NCI-H2029 (cell line): ENCODE data around the gene CXCL14.
"Not testable (repeated sequence)": the region's sequence is repeated elsewhere in the genome, so short reads cannot be mapped to it uniquely, and the experiment has no call there.

ENCODE experiments used
- DNase-seq: peaks from one replicate; lab custom pipeline; 2025; lab: John Stamatoyannopoulos, UW

Gene CXCL14

DNA sequence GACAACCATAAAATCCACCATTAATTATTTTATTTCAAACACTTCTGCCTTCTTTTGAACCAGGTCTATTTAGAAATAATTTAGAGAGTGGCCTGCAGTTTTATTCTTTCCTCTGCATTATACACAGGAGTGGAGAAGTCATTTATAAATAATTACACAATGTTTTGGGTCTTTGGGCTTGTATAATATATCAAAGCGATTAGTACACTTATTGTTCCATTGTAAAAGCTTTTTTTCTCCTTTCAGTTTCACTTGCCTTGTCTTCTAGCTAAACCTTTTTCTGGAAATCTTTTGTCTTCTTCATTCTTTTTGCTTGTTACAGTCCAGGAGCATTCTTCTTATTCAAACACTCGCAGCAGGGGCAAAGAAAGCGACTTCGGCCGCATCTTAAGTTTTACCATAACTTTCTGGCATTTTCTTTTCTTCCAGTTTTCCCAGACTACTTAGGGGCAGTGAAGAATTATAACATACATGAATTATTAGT is 35.7 kb downstream of the CXCL14 start:
- no peak for DNase-seq

DNA sequence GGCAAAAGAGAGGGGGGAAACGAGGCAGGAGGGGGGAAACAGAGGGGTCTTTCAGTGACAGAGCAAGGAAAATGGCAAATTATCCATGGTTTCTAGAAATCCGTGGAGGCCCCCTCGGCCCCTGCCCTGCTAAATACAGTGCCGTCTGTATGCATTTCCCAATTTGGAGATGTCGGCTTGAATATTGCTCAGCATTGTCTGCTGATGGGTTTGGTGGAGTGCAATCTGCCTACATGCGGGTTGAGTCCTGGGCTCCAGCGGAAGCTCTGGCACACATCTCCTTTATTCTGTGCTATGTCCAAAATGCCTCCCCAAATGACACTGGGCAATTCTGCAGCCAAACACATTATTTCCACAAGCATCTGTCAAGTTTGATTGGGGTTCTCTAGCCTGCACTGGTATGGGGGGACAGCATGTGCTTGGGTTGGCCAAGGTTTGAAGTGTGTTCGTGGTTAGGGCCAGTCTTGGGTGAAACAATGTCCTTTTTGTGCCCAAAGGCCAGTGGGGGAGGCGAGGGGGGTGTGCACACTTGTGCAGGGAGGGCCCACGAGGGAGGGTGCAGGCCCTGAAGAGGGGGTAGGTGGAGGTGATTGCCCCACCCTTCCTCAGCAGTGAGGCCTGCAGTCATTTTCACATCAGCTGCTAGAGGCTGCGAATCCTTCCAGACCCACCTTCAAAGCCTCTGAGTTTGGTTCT is 36.8 kb downstream of the CXCL14 start:
- DNase-seq = no peak

DNA sequence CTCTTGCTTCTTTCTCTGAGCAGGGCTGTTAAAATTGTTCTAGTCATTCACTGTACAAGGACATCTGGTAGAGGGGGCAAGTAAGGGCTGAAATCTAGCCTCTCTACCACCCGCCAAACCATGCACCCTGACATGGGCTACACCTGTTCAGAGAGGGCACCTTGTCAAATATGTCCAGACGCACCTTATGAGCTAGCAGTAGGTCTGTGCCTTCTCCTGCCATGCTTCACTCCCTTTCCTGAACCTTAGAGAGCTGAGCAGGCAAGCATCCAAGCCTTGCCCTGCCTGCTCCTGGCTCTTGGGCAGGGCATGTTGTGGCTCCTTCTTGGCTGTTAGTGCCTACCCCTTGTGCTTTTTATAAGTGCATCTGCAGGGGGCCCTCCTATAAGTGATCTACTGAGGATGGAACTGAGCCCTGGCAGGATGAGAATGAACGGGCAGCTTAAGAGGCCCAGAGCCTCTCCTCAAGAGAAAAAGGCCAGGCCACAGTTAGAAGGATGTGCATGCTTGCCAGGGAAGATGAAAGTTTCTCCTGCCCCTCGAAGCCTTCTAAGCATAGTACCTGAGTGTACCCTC is 39.3 kb downstream of the CXCL14 start:
- DNase-seq = no peak

DNA sequence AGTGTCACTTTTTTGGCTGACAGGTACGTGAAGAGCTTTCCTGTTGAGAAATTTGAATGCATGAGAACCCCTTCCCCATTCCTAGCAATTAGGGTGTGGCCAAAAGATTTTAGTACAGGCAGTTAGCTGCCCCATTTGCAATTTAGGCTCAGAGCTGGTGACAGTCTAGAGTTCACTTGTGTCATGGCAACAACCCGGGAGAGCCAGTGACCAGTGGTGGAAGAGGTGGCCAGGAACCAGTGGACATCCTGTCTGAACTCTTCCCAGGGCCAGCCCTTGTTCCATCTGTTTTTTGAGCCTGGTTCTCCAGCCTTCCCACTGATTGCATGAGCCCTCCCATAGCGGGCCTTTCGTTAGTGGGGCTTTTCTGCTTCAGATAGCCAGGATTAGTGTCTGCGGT is 40.5 kb downstream of the CXCL14 start:
- DNase-seq = no peak

DNA sequence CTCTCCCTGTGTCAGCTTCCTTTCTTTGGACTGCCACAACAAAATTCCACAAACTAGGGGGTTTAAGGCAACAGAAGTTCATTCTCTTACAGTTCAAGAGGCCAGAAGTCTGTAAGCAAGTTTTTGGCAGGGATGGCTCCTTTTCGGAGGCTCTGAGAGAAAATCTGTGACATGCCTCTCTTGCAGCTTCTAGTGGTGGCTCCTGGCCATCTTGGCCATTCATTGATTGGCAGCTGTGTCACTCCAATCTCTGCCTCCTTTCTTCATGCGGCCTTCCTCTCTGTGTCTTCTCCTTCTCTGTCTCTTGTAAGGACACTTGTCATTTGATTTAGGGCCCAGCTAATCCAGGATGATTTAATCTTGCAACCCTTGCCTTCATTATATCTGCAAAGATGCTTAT is 41.0 kb downstream of the CXCL14 start:
- DNase-seq = no peak

DNA sequence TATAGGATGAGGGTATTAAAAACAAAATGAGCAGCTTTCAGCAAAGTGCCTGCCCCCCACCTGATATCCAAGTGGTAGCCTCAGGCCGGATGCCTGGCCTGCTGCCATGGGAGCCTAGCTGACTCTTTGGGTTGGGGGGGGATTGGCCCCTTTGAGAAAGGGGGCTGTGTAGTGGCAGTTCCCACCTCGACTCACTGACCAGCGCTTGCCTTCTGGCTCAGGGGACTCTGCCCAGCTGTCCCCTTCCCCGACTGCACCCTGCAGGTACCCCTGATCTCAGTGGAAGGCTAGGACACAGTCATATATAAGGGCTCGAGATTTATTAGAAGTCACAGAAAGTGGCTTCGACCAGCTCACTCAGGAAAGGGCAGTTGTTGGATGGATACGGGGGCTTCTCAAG is 41.5 kb downstream of the CXCL14 start:
- DNase-seq = no peak

DNA sequence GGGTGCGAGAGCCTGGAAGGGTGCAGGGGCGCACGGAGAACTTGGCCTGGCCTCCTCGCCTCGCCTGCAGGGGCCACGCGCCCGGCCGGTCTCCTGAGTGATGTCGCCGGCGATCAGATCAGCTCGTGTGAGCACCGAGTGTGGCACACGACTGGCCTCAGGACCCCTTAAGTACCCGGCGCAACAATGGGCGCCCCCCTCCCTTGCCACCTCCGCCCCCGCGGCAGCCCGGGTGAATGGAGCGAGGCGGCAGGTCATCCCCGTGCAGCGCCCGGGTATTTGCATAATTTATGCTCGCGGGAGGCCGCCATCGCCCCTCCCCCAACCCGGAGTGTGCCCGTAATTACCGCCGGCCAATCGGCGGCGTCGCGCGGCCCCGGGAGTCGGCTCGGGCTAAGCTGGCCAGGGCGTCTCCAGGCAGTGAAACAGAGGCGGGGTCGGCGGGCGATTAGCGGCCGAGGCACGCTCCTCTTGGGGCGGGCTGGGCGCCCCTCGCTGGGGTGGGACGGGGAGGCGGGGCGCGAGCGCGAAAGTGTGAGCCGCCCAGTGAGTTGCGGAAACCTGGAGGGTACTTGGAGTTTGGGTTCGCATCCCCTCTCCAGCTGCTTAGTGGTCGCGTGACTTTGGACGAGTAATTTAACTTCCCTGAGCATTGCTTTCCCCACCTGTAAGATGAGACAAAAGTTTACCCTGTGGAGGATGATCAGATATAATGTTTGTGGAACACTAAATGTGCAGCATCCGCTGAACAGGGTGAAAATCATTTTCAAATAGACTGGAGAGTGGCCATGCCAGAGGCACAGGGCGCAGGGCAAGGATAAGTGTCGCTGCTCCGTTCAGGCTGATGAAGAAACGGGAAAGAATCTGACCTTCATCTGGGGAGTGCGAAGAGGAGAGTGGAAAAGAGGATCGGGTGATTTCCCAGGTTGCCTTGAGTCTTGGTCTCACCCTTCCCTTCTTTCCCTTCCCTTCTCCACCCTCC is 42.7 kb downstream of the CXCL14 start, which contains the start of gene NEUROG1:
Gene NEUROG1 (minus strand): TSS at position 145 of the 982 bp plus-strand sequence. CDS start 274 bp downstream, outside the sequence.
- peak; percentile 20 for DNase-seq

DNA sequence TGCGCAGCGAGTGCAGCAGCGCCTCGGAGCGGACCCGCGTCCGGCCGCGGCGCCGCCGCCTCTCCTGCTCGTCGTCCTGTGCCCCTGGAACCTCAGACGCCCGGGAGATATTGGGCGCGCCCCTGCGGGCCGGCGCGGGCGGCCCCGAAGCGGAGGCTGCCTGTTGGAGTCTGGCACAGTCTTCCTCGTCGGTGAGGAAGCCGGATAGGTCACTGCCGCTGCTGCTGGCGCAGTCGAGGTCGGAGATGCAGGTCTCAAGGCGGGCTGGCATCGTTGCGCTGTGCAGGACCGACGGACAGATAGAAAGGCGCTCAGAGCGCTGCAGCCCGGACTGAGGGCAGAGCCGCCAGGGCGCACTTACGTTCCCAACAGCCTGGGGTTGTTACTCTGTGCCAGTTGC is 43.4 kb downstream of the CXCL14 start:
- no peak for DNase-seq

DNA sequence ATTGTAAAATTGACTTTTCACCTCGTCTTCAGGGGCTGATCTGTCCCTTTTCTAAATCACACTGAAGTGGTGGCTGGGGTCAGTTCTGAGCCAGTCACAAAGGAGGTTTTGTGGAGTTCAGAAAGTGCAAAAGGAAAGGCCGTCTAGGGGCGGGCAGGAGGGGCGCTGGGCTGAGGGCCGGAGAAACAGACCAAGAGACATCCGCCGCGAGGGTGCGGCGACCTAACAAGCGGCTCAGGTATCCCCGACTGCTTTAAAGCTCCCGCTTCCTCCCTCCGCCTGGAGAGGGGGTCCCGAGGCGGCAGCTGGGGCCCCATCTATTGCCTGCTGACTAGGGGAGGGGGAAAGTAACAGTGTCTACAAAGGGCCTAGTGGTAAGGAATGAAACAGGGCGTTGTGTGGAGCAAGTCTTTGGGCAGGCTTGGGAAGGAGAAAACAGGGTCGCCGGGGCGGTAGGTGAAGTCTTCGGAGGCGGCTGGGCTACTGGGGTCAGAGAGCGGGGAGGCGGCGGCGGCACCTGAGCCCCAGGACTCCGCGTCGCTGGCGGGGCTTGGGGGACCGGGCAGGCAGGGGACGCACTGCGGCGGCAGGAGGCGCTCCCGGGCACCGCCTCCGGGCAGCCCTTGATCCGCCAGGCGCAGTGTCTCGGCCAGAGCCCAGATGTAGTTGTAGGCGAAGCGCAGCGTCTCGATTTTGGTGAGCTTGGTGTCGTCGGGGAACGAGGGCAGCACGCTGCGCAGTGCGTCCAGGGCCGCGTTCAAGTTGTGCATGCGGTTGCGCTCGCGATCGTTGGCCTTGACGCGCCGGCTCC is 44.0 kb downstream of the CXCL14 start:
- DNase-seq = no peak

DNA sequence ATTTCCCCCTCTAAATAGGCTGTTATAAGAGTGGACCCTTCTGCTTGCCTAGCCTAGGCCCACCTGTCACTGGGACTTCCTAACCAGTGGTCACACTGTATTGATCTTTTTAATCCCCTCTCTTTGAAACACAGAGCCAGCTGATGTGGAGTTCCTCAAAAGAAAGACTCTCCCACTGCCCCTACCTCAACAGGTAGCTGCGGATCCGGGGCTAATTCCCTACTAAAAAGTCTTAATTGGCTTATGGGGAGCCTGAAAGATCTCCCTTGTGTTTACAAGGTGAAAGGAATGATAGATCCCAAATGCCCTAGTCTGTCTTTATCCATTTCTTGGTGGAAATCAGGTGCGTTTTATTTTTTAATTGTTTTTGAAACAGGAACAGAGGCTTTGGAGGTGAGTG is 45.0 kb downstream of the CXCL14 start:
- DNase-seq = no peak

DNA sequence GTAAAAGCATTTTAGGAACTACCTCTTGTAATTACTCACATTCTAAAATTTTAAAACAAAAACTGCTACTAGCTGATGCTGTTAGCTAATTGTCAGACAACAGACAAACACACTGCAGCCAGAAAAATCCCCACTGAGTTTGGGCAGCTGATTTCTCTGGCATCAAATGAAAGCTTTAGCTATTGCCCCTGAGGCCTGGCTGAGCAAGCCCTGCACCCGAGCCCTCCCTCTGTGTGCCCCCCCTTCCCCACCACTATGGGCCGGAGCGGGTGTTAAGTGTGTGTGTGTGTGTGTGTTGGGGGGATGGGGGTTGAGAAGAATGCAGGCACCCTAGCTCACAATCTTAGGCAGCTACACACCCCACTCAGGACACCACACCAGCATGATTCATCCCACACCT is 45.5 kb downstream of the CXCL14 start:
- no peak for DNase-seq

DNA sequence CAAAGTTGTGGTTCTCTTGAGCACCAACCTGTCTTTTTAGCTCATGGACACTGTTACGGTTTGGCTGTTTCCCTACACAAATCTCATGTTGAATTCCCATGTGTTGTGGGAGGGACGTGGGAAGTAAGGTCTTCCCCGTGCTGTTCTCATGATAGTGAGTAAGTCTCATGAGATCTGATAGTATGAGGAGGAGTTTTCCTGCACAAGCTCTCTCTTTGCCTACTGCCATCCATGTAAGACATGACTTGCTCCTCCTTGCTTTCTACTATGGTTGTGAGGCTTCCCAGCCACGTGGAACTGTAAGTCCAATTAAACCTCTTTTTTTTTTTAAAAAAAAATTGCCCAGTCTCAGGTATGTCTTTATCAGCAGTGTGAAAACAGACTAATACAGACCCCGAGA is 49.2 kb downstream of the CXCL14 start:
- not testable (repeated sequence) for DNase-seq

DNA sequence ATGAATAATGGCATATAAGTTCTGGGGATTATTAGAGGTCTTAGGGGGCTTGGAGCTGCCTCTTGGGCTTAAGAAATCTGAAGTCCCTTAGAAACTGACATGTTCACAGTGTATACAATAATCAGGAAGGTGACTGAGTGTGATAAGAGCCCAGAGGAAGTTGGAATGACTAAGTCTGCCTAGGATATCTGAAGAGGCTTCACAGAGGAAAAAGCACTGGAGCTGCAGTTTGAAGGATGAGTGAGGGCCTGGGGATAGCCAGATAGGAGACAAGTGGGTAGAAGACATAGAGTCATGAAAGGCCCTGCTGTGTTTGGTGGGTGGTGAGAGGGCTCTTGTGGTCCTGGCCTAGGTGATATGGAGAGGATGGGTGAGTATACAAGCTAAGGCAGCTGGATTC is 51.9 kb downstream of the CXCL14 start:
- no peak for DNase-seq

DNA sequence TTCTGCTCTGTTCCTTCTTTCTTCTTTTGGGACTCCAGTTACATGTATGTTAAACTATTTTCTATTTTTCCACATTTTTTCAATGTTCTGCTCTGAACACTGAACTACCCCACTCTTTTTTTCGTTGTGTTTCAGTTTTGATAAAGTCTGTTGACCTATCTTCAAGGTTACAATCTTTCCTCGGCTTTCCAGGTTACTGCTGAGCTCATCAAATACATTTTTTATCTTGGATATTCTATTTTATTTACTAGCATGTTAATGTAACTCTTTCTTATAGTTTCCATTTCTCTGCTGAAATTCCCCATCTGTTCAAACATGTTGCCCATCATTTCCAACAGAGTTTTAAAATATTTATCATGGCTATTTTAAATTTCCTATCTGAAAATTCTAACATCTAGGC is 56.8 kb downstream of the CXCL14 start:
- DNase-seq = no peak
